AG04449 (cell line): Measurements from ENCODE around the gene REV3L.

Experiments used
- CTCF ChIA-PET: fragments of 350-600 bp; formaldehyde crosslinking; extraction: SDS; loops from one replicate; lab custom pipeline; 2021; ENCODE audit warnings: antibody characterized with exemption; lab: Yijun Ruan, JAX
- POLR2A ChIA-PET: fragments of 400-600, 350-600 bp; formaldehyde crosslinking; extraction: SDS; loops from one replicate; lab custom pipeline; 2020; ENCODE audit warnings: antibody characterized with exemption, inconsistent platforms; lab: Yijun Ruan, JAX
- DNase-seq: peaks from one replicate; pipeline ENCODE4 v3.0.0-alpha.2; 2010; ENCODE audit warnings: low read depth, low spot score
- H3K4me3 ChIP-seq: 2 replicates; pipeline ENCODE4 v1.5.1; 2011; ENCODE audit warnings: low read depth, mild to moderate bottlenecking, control low read depth, low read length
- CTCF ChIP-seq: IDR thresholded peaks from one replicate; pipeline ENCODE4 v1.5.1; 2011; ENCODE audit warnings: mild to moderate bottlenecking, moderate library complexity, low read length, control low read depth, inconsistent platforms; ENCODE audit not compliant: insufficient read depth; ENCODE audit errors: missing control alignments

The REV3L gene

GRCh38 chr6:111403388-111403787 lies 79.6 kb downstream of the REV3L start:
- no peak overlapping the region for H3K4me3 ChIP-seq
- POLR2A ChIA-PET: no interaction called here
- no peak for TF ChIP-seq CTCF
- DNase-seq: no peak
- CTCF ChIA-PET: no interaction called here

- no peak overlapping the region for H3K4me3 ChIP-seq
- CTCF ChIA-PET: no interaction called here
- no peak for TF ChIP-seq CTCF
- POLR2A ChIA-PET: no interaction called here
- no peak for DNase-seq
Measured at GRCh38 chr6:111399626-111400025, 83.4 kb downstream of the REV3L start.

- DNase-seq: no peak
- H3K4me3 ChIP-seq: no peak overlapping the region
- no peak for TF ChIP-seq CTCF
- ChIA-PET CTCF (interaction anchor here (0.6 kb wide), 1 partner anchor 12 kb away, joined by 3 read pairs; no protein-coding TSS in a partner anchor), POLR2A (no interaction called here)
Measured at GRCh38 chr6:111388681-111389080, 94.3 kb downstream of the REV3L start.

- DNase-seq: no peak
- POLR2A ChIA-PET: no interaction called here
- CTCF ChIA-PET: no interaction called here
- TF ChIP-seq CTCF: no peak
- H3K4me3 ChIP-seq: no peak overlapping the region
Measured at GRCh38 chr6:111382476-111383294, 100.3 kb downstream of the REV3L start.

- no peak for DNase-seq
- no peak for TF ChIP-seq CTCF
- H3K4me3 ChIP-seq: no peak overlapping the region
- CTCF ChIA-PET: no interaction called here
- POLR2A ChIA-PET: no interaction called here
Measured at GRCh38 chr6:111381728-111382127, 101.3 kb downstream of the REV3L start.

GRCh38 chr6:111381123-111381522 lies 101.9 kb downstream of the REV3L start:
- DNase-seq: no peak
- CTCF ChIA-PET: interaction anchor here (0.7 kb wide), 1 partner anchor 8 kb away, joined by 3 read pairs; no protein-coding TSS in a partner anchor
- POLR2A ChIA-PET: no interaction called here
- TF ChIP-seq CTCF: no peak
- no peak overlapping the region for H3K4me3 ChIP-seq
